Trophoblast cell (in vitro differentiated cells and primary cell): Measurements from ENCODE around the gene EXD1.
"Not testable (repeated sequence)": the region's sequence is repeated elsewhere in the genome, so short reads cannot be mapped to it uniquely, and the experiment has no call there.

Experiments
- DNase-seq, 2 donors: peaks; one replicate each; pipeline ENCODE4 v3.0.0-alpha.2; 2016
- H2AFZ ChIP-seq: 2 replicates; pipeline ENCODE4 v1.6.1; 2013; ENCODE audit warnings: low read length, moderate library complexity, mild to moderate bottlenecking; ENCODE audit not compliant: insufficient read depth, poor library complexity
- H2AK5ac ChIP-seq: 2 replicates; pipeline ENCODE4 v1.6.1; 2013; ENCODE audit warnings: mild to moderate bottlenecking, low read length
- H2BK120ac ChIP-seq: 2 replicates; pipeline ENCODE4 v1.6.1; 2013; ENCODE audit warnings: low read length, mild to moderate bottlenecking, moderate library complexity; ENCODE audit not compliant: insufficient read depth, poor library complexity
- H2BK12ac ChIP-seq: 2 replicates; pipeline ENCODE4 v1.6.1; 2013; ENCODE audit warnings: mild to moderate bottlenecking, low read length, moderate library complexity
- H2BK5ac ChIP-seq: 2 replicates; pipeline ENCODE4 v1.6.1; 2013; ENCODE audit warnings: low read length, low read depth, moderate library complexity, mild to moderate bottlenecking; ENCODE audit not compliant: poor library complexity
- H3K14ac ChIP-seq: 2 replicates; pipeline ENCODE4 v1.6.1; 2013; ENCODE audit warnings: mild to moderate bottlenecking, low read length
- H3K18ac ChIP-seq: 2 replicates; pipeline ENCODE4 v1.6.1; 2013; ENCODE audit warnings: mild to moderate bottlenecking, low read length
- H3K23ac ChIP-seq: 2 replicates; pipeline ENCODE4 v1.6.1; 2013; ENCODE audit warnings: low read length
- H3K27ac ChIP-seq: 2 replicates; pipeline ENCODE4 v1.5.1; 2013; ENCODE audit warnings: low read depth, mild to moderate bottlenecking, inconsistent platforms, low read length, moderate library complexity
- H3K27me3 ChIP-seq: 2 replicates; pipeline ENCODE4 v1.6.1; 2013; ENCODE audit warnings: inconsistent platforms, mild to moderate bottlenecking, low read length, moderate library complexity; ENCODE audit not compliant: insufficient read depth
- H3K36me3 ChIP-seq, 2 experiments: 1 replicate in 1 of 2; 2 replicates in 1 of 2; pipeline ENCODE4 v1.6.1; 2013; ENCODE audit warnings: low read length in 2 of 2, mild to moderate bottlenecking in 2 of 2, moderate library complexity in 1 of 2; ENCODE audit not compliant: insufficient read depth in 2 of 2, control insufficient read depth in 1 of 2
- H3K4ac ChIP-seq: 2 replicates; pipeline ENCODE4 v1.6.1; 2013; ENCODE audit warnings: low read depth, mild to moderate bottlenecking, low read length, moderate library complexity
- H3K4me1 ChIP-seq, 2 experiments: 1 replicate in 1 of 2; 2 replicates in 1 of 2; pipeline ENCODE4 v1.6.1; 2013; ENCODE audit warnings: low read length in 2 of 2, mild to moderate bottlenecking in 2 of 2, moderate library complexity in 1 of 2; ENCODE audit not compliant: insufficient read depth in 2 of 2, control insufficient read depth in 1 of 2
- H3K4me2 ChIP-seq: 2 replicates; pipeline ENCODE4 v1.6.1; 2013; ENCODE audit warnings: inconsistent platforms, mild to moderate bottlenecking, low read length, moderate library complexity
- H3K4me3 ChIP-seq: 2 replicates; pipeline ENCODE4 v1.5.1; 2013; ENCODE audit warnings: mild to moderate bottlenecking, low read depth, low read length, inconsistent platforms
- H3K79me1 ChIP-seq: one replicate; pipeline ENCODE4 v1.6.1; 2013; ENCODE audit warnings: low read length
- H3K79me2 ChIP-seq: 2 replicates; pipeline ENCODE4 v1.6.1; 2013; ENCODE audit warnings: low read length, mild to moderate bottlenecking; ENCODE audit not compliant: control insufficient read depth, insufficient read depth, poor library complexity
- H3K9ac ChIP-seq: 2 replicates; pipeline ENCODE4 v1.6.1; 2013; ENCODE audit warnings: mild to moderate bottlenecking, low read length
- H3K9me3 ChIP-seq: 2 replicates; pipeline ENCODE4 v1.6.1; 2013; ENCODE audit warnings: low read depth, mild to moderate bottlenecking, control low read depth, inconsistent platforms, low read length; ENCODE audit not compliant: insufficient read depth
- H4K12ac ChIP-seq: 2 replicates; pipeline ENCODE4 v1.6.1; 2013; ENCODE audit warnings: low read depth, mild to moderate bottlenecking, low read length, moderate library complexity
- H4K8ac ChIP-seq: 2 replicates; pipeline ENCODE4 v1.6.1; 2013; ENCODE audit warnings: low read depth, mild to moderate bottlenecking, low read length, moderate library complexity
- H4K91ac ChIP-seq: one replicate; pipeline ENCODE4 v1.6.1; 2013; ENCODE audit warnings: low read depth, mild to moderate bottlenecking, low read length, moderate library complexity
- WGBS: extraction: QIAGEN DNeasy Blood & Tissue Kit; methylation state at CpG from one replicate; pipeline ENCODE4 v1.1.7; 2013; ENCODE audit warnings: missing lambda C conversion rate; ENCODE audit not compliant: insufficient read length, insufficient coverage; ENCODE audit errors: extremely low coverage; 5-methylcytosine and 5-hydroxymethylcytosine counted together

Gene EXD1

GRCh38 chr15:41254560-41254959 lies 24.0 kb upstream of the EXD1 start:
- Histone ChIP-seq H3K36me3 (peaks cover 7 to 12% of the 10 kb centered on the region in 2 experiments), H2BK120ac (no peak overlapping the region), H3K9me3 (no peaks in the 10 kb centered on the region), H3K79me2 (no peaks in the 10 kb centered on the region), H4K91ac (no peak overlapping the region), H2BK12ac (no peak overlapping the region), H4K8ac (no peak overlapping the region), H3K4me2 (no peak overlapping the region), H2AK5ac (no peak overlapping the region), H3K4ac (no peak overlapping the region), H3K23ac (no peak overlapping the region), H4K12ac (no peak overlapping the region), H3K27me3 (no peaks in the 10 kb centered on the region), H3K27ac (no peak overlapping the region), H3K9ac (no peak overlapping the region), H3K14ac (no peak overlapping the region), H2AFZ (no peak overlapping the region), H3K79me1 (no peaks in the 10 kb centered on the region), H2BK5ac (no peak overlapping the region), H3K4me3 (no peak overlapping the region), H3K18ac (no peak overlapping the region), H3K4me1 (no peaks in the 10 kb centered on the region)
- DNase-seq, result no peak
- no CpG with 5 or more reads among the region's 4 CpGs for WGBS

DNA sequence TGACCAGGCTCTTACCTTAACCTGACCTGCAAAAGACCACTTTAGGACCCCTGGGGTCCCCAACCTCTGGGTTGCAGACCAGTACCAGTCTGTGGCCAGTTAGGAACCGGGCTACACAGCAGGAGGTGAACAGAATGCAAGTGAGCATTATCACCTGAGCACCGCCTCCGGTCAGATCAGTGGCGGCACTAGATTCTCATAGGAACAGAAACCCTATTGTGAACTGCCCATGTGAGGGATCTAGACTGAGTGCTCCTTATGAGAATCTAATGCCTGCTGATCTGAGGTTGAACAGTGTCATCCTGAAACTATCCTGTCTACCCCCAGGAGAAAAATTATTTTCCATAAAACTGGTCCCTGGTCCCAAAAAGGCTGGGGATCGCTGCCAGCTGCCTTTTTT lies 20.9 kb upstream of the EXD1 start:
- no peak overlapping the region for H4K91ac ChIP-seq
- no peak overlapping the region for H3K27ac ChIP-seq
- H3K79me2 ChIP-seq, result no peaks in the 10 kb centered on the region
- DNase-seq, result no peak
- no peak overlapping the region for H3K4me3 ChIP-seq
- no peak overlapping the region for H2AFZ ChIP-seq
- no peaks in the 10 kb centered on the region for H3K27me3 ChIP-seq
- H3K18ac ChIP-seq, result no peak overlapping the region
- peaks cover 10 to 13% of the 10 kb centered on the region in 2 experiments for H3K36me3 ChIP-seq
- H2BK12ac ChIP-seq, result no peak overlapping the region
- no peak overlapping the region for H4K8ac ChIP-seq
- H3K14ac ChIP-seq, result no peak overlapping the region
- no peak overlapping the region for H3K4me2 ChIP-seq
- H3K4ac ChIP-seq, result no peak overlapping the region
- H2AK5ac ChIP-seq, result no peak overlapping the region
- no peaks in the 10 kb centered on the region for H3K79me1 ChIP-seq
- H3K23ac ChIP-seq, result no peak overlapping the region
- no peak overlapping the region for H4K12ac ChIP-seq
- no CpG with 5 or more reads among the region's 5 CpGs for WGBS
- no peaks in the 10 kb centered on the region for H3K4me1 ChIP-seq
- no peaks in the 10 kb centered on the region for H3K9me3 ChIP-seq
- no peak overlapping the region for H2BK120ac ChIP-seq
- H3K9ac ChIP-seq, result no peak overlapping the region
- H2BK5ac ChIP-seq, result no peak overlapping the region

DNA sequence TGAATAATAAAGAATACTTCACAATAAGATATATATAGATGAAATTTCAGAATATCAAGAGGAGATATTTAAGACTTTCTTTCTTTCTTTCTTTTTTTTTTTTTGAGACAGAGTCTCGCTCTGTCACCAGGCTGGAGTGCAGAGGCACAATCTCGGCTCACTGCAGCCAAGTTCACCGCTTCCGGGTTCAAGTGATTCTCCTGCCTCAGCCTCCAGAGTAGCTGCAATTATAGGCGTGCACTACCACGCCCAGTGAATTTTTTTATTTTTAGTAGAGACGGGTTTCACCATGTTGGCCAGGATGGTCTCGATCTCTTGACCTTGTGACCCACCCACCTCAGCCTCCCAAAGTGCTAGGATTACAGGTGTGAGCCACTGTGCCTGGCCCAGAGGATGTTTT lies 20.2 kb upstream of the EXD1 start:
- H3K9me3 ChIP-seq, H2BK120ac ChIP-seq, H3K4ac ChIP-seq, H3K4me1 ChIP-seq, H2BK12ac ChIP-seq, H3K9ac ChIP-seq, H4K12ac ChIP-seq, H3K27ac ChIP-seq, H3K4me3 ChIP-seq, H3K79me1 ChIP-seq, H2AK5ac ChIP-seq, H3K4me2 ChIP-seq, H4K91ac ChIP-seq, H4K8ac ChIP-seq, H3K79me2 ChIP-seq, H3K18ac ChIP-seq, H3K27me3 ChIP-seq, H2BK5ac ChIP-seq, H3K23ac ChIP-seq, H3K14ac ChIP-seq, DNase-seq, H2AFZ ChIP-seq: not testable (repeated sequence)
- peaks cover 10 to 16% of the 10 kb centered on the region in 2 experiments for H3K36me3 ChIP-seq
- no CpG with 5 or more reads among the region's 8 CpGs for WGBS

DNA sequence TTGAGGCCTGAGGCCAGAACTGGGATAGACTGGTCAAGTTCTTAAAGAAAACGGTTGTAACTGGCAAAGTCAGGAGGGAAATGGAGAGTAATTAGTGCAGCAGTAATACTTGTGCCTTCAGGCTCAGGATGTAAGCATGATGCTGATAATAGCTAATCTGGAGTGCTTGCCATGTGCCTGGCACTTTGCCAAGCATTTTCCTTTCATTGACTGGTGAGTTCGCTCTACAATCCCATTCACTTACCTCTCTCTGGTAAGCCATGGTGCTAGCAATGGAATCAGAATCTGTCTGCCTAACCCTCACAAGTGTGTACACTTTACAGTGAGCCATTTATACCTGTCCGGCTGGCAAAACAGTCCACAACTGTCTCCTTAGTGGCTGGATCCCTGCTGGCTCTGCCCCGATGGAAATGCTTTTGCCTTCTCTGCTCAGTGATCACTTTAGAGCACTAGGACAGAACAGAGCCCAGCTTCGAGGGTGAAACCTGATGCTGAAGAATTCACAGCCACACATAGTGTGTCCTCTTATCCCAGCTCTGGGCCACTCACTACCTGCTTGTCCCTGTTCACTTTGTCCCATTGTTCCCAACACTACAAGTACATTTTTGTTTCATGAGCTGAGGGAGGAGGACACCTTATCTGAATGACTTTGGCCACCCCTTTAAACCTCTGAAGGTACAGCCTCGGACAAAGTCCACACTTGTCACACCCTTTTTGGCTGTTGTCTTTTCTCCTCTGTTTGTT lies 10.8 kb upstream of the EXD1 start:
- no CpG with 5 or more reads among the region's 6 CpGs for WGBS
- H3K79me2 ChIP-seq, result no peaks in the 10 kb centered on the region
- H2BK120ac ChIP-seq, result no peak overlapping the region

More for the DNA sequence above, 10.8 kb upstream of the EXD1 start:
- Histone ChIP-seq H3K14ac (no peak overlapping the region), H3K9me3 (no peaks in the 10 kb centered on the region), H3K23ac (no peak overlapping the region), H3K36me3 (peaks cover 10 to 11% of the 10 kb centered on the region in 2 experiments), H3K4ac (no peak overlapping the region), H2AFZ (no peak overlapping the region), H2BK5ac (no peak overlapping the region), H2BK12ac (no peak overlapping the region), H3K4me3 (no peak overlapping the region), H3K27ac (no peak overlapping the region), H3K9ac (no peak overlapping the region), H2AK5ac (no peak overlapping the region), H3K4me2 (no peak overlapping the region), H3K79me1 (no peaks in the 10 kb centered on the region), H4K8ac (no peak overlapping the region), H3K18ac (no peak overlapping the region), H3K27me3 (no peaks in the 10 kb centered on the region), H4K12ac (no peak overlapping the region), H4K91ac (no peak overlapping the region), H3K4me1 (no peaks in the 10 kb centered on the region)
- no peak for DNase-seq
